ENCODE data around the gene NPSR1. TPM values are rescaled to one million over a fixed set of nuclear protein-coding genes. Genes with fewer than 3 reads are reported as not detected.
A peak's percentile ranks its signal among the peaks of the same experiment; 100 is the strongest.
"Not testable (repeated sequence)": the region's sequence is repeated elsewhere in the genome, so short reads cannot be mapped to it uniquely, and the experiment has no call there.

The NPSR1 gene, protein sequence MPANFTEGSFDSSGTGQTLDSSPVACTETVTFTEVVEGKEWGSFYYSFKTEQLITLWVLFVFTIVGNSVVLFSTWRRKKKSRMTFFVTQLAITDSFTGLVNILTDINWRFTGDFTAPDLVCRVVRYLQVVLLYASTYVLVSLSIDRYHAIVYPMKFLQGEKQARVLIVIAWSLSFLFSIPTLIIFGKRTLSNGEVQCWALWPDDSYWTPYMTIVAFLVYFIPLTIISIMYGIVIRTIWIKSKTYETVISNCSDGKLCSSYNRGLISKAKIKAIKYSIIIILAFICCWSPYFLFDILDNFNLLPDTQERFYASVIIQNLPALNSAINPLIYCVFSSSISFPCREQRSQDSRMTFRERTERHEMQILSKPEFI
- not detected in 2 replicates for total RNA-seq (2014; rRNA removed; shearing (Covaris generic))

DNA sequence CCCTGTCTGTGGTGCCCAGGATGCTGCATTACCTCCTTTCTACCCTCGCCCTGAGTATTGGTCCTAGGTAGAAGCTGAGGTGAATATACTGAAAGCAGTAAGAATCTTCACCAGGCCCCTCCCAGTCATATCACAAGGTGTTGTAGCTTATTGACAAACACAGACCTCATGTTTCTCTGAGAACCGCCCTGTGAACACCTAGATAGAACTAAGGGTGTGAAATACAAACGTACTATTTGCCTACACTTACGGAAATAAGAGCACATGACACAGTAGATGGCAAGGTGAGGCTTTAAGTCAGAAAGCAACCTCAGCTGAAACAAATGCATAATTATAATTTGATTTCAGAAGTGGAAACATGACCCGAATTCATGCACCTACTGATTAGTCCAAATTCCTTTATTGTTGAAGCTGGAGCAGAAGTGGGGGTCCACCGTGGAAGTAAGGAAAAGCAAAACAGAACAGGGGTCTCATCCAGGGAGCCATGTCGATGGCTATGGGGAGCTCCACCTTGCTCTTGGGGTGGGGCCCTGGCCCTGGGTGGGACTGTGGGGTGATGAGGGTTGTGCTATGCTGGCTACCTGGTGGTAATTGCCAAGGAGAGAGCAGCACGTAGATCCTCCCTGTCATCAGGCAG is at the start of gene NPSR1:
Gene NPSR1, plus strand, starts transcription at position 587 of the 637 bp plus-strand sequence. CDS start 195 bp downstream, outside the sequence.
- no peak for DNase-seq (ENCODE audit: low read depth)

DNA sequence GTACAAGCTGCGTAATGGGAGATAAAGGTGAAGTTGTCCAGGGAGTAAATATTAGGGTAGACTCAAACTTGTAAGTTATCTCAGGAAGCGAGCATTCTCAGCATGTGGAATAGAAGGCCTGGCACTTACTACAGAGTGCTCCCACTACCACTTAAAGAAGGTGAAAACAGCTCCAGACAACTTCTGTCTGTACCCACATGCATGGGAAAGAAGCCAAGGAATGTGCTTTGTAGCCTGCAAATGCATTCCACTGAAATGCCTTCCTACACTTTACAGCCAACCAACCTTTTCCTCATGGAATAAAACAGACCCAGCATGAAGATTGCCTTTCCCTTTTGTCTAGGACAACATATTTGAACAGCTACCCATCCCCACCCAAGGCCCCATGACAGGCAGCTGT is 45.4 kb upstream of the NPSR1 start:
- peak; percentile 24 for DNase-seq (ENCODE audit: low read depth)

DNA sequence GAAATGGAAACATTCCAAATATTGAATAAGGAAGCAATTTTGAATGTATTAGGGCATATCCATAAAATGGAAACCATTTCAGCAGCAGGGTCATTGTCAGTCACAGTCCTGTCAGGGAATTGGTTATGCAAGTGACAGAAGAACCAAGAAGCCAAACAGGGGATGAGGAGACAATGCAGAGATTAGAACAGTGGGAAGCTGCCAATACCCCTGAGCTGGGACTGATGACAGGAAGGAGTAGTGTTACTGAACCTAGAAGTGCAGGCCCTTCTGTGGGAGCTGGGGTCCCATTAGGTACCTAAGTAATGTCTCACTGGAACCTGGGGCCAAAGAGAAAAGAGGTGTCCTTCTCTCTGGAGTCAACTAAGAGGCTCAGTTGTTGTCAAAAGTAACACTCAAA is 37.6 kb upstream of the NPSR1 start:
- no peak for DNase-seq (ENCODE audit: low read depth)

DNA sequence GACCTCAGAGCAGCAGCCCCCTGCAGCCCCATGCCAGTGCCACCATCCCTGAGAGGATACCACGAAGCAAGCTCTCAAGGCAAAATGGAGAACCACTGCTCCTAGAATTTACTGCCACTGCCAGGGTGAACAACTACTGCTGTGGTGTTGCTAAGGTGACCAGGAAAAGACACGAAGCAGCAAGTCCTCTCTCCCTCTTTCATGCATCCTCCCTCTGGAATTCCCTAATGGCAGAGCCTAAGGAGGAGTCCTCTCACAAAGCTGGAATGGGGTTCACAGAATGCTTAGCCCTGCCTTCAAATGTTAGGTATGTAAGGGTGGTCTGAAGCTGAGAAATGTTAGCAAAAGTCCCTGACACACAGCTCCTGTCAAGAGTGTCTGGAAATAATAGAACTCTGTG is 35.8 kb upstream of the NPSR1 start:
- DNase-seq (ENCODE audit: low read depth), result no peak

DNA sequence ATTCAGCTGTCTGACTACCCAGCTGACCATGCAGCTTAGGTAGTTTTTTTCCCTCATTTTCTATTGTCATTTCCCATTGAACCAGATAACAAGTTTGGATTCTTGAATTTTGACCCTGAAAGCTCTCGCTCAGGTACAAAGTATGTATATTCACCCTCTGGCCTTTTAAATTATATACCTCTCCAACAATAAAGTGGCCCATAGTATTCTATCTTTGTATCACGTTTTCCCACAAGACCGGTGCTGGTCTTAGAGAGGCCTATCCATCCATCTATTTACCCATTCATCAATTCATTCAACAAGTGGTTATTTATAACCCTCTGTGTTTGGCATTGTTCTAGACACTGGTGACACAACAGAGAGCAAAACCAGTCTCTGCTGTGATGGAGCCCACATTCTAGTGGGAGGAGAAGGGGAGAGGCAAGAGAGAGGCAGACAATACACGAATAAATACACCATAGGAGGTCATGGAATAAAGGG is 35.2 kb upstream of the NPSR1 start:
- DNase-seq (ENCODE audit: low read depth), result no peak

DNA sequence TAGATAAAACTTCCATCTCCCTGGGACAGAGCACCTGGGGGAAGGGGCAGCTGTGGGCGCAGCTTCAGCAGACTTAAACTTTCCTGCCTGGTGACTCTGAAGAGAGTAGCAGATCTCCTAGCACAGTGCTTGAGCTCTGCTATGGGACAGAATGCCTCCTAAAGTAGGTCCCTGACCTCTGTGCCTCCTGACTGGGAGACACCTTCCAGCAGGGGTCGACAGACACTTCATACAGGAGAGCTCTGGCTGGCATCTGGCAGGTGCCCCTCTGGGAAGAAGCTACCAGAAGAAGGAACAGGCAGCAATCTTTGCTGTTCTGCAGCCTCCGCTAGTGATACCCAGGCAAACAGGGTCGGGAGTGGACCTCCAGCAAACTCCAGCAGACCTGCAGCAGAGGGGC is 29.4 kb upstream of the NPSR1 start:
- not testable (repeated sequence) for DNase-seq (ENCODE audit: low read depth)

DNA sequence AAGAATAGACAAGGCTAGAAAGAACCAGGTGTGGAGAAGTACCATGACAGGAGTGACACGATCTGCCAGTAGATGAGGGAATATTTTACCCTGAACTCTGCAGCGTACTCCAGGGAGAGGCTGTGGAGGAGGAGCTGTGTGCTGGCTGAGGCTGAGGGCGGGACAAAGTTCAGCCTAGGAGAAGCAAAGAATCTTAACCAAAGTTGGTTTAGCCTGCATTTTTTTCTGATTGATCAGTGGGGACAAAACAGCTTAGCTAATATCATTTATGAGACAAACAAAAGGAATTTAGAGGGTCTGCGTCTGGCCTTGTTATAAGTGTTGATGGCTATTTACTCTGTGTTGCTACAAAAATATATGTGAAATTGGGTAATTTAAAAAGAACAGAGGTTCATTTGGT is 5.2 kb upstream of the NPSR1 start:
- peak; percentile 8 for DNase-seq (ENCODE audit: low read depth)

DNA sequence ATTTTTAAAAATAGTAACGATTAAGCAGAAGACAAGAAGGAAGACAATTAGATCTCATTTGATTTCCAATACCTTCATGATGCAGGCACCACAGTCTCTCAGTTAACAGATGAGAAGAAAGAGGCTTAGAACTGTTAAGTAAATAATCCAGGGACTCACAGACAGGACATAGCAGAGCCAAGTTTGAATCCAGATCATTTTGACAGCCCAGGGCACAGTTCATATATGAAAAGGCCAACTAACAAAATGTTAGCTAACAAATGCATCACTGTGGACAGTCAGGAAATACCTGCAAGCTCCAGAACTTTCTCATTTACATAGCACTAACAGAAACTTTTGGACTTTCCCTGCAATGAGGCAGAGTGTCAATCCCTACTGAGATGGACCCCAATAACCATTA is 4.2 kb upstream of the NPSR1 start:
- no peak for DNase-seq (ENCODE audit: low read depth)

DNA sequence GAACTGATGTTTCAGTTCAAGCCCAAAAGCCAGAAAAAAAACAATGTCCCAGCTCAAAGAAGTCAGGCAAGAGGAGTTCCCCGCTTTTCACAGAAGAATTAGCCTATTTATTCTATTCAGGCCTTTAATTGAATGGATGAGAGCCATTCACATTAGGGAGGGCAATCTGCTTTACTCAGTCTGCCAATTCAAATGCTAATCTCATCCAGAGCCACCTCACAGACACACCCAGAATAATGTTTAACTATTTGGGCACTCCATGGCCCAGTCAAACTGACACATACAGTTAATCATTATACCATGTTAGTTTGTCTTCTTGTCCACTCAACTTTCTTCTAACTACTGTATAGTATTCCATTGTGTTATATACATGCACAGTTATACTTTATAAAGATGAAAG is 2.6 kb upstream of the NPSR1 start:
- no peak for DNase-seq (ENCODE audit: low read depth)

DNA sequence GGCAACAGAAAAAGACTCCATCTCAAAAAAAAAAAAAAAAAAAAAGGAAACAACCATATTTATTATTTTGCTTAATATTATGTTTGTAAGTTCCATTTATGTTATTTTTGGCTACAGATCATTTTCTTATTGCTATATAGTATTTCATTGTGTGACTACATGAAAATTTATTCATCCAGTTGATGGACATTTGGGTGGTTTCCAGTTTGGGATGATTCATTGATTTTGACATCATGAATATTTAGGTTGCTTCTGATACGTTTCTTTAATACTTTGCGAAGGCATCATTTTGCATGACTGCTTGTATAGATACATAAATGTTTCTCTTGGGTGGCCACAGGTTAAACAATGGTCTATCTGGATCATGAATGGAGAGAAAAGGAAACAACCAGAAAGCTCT is 2.0 kb upstream of the NPSR1 start:
- no peak for DNase-seq (ENCODE audit: low read depth)

DNA sequence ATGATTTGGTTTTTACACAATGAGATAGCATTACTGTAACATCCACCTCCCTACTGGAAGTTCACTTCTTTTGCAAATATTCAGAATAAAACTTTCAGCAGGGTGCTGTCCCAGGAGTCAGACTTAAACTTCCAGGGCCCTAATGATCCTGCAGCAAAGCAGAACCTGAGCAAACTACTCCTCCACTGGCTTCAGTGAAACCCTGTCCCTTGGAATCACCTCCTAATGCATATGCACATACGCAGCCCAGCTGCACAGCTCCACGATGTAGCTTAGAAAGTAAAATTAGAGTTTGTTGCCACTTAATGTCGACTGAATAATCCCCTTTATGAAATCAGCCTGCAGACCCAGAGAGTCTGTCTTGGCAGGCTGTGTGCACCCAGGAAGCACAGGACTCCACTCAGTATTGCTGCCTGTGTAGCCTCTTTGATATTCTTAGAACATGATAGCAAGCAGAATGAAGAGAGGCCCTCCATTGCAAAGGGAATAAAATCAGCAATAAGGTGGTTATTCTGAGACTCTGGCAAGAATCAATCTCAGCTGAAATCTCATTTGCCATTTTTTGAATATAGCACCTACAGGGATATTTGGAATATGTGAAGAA is 1.6 kb downstream of the NPSR1 start:
- DNase-seq (ENCODE audit: low read depth), result no peak

DNA sequence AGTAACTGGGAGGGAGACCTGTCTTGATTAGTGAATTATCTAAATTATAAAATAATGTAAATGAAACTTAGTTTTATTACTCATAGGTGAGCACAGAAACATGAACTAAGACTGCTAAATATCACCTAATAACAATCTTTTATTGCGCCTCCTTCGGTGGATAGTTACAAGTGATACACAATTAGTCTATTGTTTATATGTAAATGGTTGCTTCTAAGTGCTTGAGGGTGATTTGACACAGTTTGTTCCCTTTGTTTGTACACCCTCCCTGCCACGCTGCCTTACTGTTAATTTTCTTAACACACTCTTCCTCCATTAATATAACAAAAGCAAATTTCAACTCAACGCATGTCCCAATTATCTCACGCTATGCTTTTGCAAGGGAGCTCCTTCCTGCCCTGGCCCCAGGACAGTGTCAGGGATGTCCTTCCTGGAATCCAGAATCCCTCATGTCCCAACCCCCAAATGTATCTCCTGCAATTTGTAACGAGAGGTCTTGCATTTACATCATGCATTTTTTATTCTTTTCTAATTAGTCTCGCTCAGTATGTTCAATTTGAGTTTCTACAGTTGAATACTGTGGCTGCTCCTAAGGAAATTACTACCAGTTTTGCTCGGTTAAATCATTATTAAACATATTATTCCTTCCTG is 4.2 kb downstream of the NPSR1 start:
- DNase-seq (ENCODE audit: low read depth), result no peak

DNA sequence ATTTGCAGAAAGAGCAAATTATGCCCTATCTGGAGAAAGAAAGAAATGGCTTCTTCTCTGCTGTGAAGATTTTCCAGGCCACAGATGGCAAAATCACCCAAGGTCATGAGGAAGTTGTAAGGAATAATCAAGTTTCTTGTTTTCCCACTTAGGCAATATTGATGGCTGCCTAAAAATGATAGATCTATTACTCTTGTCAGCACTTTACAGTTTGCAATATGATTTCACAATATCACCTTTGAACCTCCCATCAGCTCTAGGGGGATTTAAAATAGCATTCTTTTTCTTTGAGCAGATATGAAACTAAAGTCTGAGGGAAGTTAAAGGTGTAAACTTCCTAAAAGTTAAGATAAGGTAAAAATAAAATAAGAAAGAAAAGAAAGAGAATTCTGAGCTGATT is 6.7 kb downstream of the NPSR1 start:
- DNase-seq (ENCODE audit: low read depth), result no peak

DNA sequence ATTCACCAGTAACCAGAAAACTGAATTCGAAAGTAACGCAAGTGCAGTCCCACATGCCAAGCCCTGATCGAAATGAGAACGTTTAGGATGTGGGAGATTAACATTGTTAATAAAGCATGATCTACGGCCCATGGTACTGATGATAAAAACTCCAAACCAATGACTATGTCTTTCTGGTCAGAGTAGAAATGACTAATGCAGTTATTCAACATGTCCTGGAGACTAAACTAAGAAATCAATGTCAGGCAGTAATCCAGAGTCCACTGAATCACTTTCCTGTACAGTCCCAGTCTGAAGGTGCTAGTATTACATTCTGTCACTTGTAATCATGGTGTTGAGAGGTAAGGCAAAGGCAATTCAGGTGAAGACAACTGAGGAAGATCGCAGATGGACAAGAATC is 14.4 kb downstream of the NPSR1 start:
- peak; percentile 65 for DNase-seq (ENCODE audit: low read depth)

DNA sequence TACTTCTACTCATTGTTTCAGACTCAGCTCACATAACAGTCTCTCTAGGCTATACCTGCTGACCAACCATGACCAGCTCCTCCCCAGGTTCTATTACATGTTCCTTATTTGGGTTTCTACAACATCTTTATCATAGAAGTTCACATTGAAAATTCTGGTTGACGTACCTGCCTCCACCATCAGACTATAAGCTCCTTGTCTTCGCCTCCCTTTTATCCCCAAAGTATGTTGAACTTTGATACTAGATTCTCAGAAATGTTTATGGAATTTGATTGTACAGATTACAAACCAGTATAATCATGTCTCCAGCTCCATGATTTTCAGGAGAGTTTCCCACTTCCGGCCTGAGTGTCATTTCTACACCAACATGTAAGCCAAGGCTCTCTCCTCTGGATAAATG is 15.0 kb downstream of the NPSR1 start:
- no peak for DNase-seq (ENCODE audit: low read depth)

DNA sequence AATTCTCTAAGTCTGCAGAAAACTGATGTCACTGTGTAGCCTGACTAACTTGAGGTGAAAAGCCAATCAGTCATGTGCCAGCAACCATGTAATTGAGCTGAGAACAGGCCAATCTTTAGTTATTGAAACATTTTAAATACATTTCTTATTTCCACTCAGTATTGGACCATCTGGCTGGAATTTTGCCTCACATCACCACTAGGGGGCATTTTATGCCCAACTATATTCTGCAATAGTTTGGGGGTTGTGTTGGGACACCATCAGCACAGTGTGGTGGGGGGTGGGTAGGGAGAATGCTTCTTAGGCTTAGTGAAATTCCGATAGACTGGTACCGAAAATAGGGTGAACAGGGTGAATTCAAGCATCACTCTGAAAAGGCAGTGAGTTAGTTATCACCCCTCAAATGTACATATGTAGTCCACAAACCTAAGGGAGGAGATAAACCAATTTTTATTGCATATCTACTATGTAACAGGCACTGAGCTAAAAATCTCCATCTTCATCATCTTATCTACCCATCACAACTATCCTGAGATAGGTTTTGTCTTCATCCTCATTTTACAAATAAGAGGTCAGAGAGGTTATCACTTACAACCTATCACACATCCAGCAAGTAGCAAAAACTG is 17.8 kb downstream of the NPSR1 start:
- DNase-seq (ENCODE audit: low read depth), result peak; percentile 5

DNA sequence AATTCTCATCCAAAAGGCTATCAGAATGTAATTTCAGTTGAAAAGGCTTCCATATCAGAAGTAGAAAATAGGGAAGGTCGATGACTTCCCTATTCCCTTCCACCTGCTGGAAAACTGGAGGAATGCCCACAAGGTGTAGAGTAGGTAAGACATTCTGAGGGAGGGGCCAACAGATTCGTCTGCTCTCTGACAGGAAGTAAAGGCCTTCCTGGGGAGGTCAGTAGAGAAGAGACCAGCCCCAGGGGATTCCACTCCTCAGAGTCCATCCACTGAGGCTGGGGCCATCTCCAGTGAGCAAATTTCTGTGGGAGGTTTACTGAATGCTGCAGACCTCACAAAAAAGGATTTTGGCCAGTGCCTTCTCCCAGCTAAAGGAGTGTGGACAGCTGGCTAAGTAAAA is 19.5 kb downstream of the NPSR1 start:
- no peak for DNase-seq (ENCODE audit: low read depth)

DNA sequence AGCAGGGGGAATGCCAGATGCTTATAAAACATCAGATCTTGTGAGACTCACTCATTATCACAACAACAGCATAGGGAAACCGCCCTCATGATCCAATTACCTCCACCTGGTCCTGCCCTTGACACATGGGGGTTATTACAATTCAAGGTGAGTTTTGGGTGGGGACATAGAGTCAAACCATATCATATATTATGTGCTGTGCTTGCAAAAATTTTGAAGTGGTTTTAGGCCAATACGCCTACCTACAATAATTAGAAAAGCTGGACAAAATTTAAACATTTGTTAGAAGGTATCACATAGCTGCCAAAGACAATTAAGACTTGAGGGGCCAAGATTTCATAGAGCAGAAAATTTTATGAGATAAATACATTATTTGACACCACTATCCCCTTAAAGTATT is 29.5 kb downstream of the NPSR1 start:
- DNase-seq (ENCODE audit: low read depth), result no peak

DNA sequence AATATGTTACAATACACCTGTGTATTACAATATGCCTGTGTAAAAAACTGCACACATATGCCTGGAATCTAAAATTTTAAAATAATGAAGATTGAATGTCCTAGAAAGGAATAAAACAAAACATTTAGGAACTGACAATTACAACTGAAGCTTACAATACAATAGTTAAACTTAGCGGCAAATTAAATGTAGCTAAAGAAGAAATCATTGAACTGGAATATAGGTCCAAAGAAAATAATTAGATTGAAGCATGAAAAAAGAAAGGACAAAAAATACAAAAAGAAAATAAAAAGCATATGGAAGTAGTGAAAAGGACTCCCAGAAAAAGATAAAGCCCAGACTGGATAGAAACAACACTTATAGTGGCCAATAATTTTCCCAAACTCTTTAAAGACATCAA is 38.4 kb downstream of the NPSR1 start:
- DNase-seq (ENCODE audit: low read depth), result no peak

DNA sequence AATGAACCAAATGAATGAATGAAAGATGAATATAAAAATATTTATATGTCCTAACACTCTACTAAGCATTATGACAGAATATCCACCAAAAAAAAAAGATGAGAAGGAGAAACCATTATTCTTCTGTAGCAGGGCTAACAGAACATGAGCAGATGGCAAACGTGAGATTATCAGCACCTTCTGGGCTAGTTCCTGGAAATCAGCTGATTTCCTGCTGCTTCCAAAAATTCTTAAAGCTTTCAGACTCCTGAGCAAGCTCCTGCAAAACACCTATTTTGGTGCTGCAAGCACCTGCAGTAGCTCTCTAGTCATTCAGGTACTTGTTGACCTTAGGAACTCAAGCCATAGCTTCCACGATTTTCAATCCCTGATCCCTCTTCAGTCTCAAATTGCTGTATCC is 51.8 kb downstream of the NPSR1 start:
- DNase-seq (ENCODE audit: low read depth), result no peak

DNA sequence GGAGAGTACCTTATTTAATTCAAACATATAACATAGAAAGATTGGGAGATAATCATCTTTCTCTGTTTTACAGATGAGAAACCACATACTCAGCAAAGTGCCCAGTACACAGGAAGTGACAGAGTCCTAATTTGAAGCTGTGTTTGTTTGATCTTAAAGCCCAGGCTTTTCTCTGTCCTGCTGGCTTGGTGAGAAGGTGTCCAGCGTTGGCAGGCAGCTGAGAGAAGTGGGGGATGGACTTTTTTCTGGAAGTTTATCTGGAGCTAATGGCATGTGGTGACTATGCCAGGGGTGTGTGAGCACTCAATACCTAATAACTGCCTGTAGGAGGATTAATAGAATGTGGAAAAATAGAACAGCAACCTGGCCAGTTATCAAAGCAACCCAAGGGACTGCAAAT is 60.8 kb downstream of the NPSR1 start:
- DNase-seq (ENCODE audit: low read depth), result no peak

DNA sequence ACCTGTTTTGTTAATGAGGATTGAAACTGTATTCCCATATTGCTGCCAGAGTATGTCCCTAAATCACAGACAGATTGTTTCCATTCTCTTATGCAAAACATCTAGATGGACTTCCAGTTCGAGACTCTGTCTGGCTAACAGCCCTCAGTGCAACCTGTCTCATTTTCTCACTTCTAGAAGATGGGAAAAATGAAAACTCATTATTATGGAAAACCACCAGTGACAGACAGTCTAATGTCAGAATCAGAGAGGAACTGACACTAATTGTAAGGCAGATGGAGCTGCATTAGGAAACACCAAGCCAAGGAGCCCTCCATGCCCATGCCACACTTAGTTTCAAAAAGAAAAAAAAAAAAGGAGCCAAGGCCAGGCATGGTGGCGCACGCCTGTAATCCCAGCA is 61.6 kb downstream of the NPSR1 start:
- DNase-seq (ENCODE audit: low read depth), result no peak

Data from M059J (cell line).